ENCODE data around the gene SERPINA7.
"Not testable (repeated sequence)": the region's sequence is repeated elsewhere in the genome, so short reads cannot be mapped to it uniquely, and the experiment has no call there.

Gene SERPINA7, protein sequence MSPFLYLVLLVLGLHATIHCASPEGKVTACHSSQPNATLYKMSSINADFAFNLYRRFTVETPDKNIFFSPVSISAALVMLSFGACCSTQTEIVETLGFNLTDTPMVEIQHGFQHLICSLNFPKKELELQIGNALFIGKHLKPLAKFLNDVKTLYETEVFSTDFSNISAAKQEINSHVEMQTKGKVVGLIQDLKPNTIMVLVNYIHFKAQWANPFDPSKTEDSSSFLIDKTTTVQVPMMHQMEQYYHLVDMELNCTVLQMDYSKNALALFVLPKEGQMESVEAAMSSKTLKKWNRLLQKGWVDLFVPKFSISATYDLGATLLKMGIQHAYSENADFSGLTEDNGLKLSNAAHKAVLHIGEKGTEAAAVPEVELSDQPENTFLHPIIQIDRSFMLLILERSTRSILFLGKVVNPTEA

GRCh38 chrX:106038625-106039024, at the start of gene SERPINA7:
SERPINA7 (minus strand) TSS chrX:106038727; CDS start chrX:106037058, 1,669 bp downstream.
- no peak for DNase-seq (ENCODE audit: low read depth in 2 of 2)

DNA sequence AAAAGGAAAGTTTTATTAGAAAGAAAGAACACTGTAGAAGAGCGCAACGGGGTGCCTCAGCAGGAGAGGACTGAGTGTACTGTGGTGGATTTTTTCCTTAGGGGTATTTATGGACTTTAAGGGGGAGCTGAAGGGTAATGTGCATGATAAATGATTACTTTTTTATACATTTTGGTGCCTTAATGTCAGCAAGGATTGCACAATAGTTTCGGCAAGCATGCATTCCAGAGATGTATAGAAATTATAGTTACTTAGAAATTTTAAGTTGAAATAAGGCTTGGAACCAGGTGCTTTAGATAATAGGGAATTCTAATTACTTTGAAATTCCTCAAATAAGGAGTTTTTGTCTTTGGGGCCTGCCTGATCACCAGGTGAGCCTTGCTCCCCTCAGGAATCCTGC, 30.5 kb upstream of the SERPINA7 start:
- DNase-seq (ENCODE audit: low read depth in 2 of 2) = no peak

DNA sequence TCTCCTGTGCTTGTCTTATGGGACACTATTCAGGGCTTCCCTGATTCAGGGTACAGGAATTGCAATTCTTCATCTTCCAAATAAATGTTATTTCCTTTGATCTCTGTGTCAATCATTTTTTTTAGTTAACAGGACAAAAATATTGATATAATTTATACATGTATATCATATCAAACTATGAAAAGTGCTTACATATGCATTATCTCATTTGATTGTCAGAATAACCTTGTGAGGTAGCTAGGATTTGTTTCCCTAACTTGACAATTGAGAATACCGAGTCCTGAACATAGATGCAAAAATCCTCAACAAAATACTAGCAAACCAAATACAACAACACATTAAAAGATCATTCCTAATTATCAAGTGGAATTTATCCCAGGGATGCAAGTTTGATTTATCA, 11.5 kb upstream of the SERPINA7 start:
- no peak for DNase-seq (ENCODE audit: low read depth in 2 of 2)

DNA sequence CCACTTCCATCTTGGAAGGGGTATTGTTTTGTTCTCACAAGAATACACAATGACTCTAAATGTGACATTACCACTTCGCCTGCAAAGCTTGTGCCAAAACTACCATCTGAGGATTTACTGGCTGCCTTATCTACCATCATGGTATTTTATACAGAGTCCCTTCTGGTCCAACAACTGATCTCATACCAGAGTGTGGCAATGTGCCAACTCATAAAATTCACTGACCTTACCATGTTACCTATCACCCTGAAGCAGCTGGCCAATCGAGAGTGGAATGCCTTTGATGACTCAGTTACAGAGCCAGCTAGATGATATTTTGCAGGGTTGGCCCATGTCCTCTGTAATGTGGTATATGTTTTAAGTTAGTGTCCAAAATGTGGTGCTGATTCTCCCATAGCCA, 3.8 kb upstream of the SERPINA7 start:
- DNase-seq (ENCODE audit: low read depth in 2 of 2) = no peak

DNA sequence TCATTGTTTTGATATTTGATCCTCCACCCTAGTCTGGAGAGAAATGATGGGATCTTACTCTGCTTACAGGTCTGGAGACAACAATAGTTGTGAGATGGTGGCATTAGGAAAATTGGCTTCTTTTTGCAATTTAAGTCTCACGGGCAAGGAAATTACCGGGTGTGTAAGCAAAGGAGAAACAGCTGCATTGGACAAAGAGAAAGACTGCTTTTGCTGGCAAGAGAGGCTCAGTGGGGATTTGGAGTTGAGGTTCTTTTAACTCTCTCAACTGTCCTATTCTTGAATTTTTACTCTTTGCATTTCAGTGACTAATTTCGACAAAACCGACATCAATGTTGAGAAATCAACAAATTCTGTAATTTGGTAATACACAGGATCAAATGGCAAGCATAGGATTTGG, 2.3 kb upstream of the SERPINA7 start:
- no peak for DNase-seq (ENCODE audit: low read depth in 2 of 2)

GRCh38 chrX:106039920-106040319, 1.4 kb upstream of the SERPINA7 start:
- DNase-seq (ENCODE audit: low read depth in 2 of 2) = no peak

GRCh38 chrX:106037835-106038473, 573 bp downstream of the SERPINA7 start:
- no peak for DNase-seq (ENCODE audit: low read depth in 2 of 2)

- no peak for DNase-seq (ENCODE audit: low read depth in 2 of 2)
These were observed 1.8 kb downstream of the SERPINA7 start for GRCh38 chrX:106036716-106037115.

DNA sequence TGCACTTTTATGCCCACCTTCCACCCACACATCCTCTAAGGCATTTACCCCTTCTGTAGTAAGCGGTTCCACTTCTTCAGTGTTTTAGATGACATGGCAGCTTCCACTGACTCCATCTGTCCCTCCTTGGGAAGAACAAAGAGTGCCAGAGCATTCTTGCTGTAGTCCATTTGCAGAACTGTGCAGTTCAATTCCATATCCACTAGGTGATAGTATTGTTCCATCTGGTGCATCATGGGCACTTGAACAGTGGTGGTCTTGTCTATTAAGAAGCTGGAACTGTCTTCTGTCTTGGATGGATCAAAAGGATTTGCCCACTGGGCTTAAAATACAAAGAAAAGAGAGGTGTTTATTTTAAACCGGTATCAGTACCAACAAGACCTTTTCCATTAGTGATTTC, 3.5 kb downstream of the SERPINA7 start:
- DNase-seq (ENCODE audit: low read depth in 2 of 2) = no peak

DNA sequence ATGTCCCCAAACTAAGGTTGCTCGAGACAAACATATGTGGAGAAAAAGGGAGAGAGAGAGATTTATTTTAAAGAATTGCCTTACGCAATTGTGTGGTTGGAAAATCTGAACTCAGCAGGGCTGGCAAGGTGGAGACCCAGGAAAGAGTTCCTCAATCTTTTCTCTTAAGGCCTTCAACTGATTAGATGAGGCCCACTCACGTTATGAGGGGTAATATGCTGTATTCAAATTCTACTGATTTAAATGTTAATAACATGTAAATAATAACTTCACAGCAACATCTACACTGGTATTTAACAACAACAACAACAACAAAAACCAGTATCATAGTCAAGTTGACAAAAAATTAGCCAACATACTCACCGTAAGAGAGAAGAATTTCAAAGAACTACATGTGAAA, 14.6 kb downstream of the SERPINA7 start:
- DNase-seq (ENCODE audit: low read depth in 2 of 2) = no peak

GRCh38 chrX:106022238-106022637, 16.3 kb downstream of the SERPINA7 start:
- DNase-seq (ENCODE audit: low read depth in 2 of 2) = no peak

DNA sequence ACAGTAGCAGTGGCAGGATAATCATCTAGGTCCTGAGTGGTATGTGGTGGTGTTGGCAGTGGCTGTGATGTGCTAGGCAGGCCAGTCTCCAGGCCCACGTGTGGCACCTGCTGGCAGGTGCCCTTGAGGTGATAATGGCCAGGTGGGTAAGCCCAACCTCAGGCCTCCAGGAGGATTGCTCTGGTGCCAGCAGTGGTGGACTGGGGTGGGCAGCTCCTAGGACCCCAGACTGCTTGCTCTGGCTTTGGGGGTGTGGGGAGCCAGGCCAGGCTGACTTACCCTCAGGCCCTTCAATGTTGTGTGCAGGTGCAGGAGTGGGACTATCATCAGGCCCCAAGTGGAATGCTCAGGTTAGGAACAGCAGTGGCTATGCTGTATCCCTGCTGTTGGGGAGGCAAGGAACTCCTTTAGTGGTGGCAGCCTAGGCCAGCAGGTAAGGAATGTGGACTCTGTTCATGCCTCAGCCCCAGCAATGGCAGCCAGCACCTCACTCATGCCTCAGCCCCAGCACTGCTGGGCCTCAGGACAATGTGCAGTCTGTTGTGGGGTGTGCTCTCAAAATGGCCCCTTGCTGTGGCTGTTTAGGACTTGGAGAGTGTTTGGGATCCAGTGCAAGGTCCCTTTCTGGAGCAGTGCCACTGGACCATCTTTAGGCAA, 24.3 kb downstream of the SERPINA7 start:
- no peak for DNase-seq (ENCODE audit: low read depth in 2 of 2)

DNA sequence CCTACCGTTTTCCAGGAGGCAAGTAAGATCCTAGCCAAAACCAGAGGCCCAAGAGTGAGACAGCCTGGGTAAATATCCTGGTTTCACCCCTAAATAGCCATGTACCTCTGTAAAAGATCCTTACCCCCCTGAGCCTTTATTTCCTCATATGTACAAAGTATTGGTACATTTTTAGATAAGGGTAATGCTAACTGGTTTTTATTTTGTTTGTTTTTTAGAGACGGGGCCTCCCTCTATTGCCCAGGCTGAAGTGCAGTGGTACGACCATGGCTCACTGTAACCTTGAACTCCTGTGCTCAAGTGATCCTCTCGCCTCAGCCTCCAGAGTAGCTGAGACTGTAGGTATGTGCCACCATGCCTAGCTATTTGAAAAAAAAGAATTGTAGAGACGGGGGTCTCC, 29.4 kb downstream of the SERPINA7 start:
- DNase-seq (ENCODE audit: low read depth in 2 of 2) = no peak

DNA sequence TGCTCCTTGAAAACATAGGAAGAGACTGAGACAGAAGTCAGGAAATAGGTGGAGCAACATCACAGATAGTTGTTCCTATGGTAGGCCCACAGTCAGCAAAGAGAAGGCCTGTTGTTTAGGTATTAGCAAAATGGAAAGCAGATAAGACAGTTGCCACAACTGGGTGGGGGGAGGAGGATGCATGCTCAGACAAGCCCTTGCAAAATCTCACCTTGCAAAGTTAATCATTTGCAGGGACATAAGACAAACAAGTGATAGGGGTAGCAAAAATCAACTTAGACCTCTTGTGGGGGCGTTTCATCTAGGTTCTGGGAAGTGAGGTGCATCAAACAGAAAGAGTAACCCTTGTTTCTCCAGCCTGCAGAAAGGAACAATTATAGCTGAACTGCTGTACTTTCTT, 30.7 kb downstream of the SERPINA7 start:
- DNase-seq (ENCODE audit: low read depth in 2 of 2) = no peak

- DNase-seq (ENCODE audit: low read depth in 2 of 2) = no peak
These were observed 32.8 kb downstream of the SERPINA7 start for GRCh38 chrX:106005684-106006083.

DNA sequence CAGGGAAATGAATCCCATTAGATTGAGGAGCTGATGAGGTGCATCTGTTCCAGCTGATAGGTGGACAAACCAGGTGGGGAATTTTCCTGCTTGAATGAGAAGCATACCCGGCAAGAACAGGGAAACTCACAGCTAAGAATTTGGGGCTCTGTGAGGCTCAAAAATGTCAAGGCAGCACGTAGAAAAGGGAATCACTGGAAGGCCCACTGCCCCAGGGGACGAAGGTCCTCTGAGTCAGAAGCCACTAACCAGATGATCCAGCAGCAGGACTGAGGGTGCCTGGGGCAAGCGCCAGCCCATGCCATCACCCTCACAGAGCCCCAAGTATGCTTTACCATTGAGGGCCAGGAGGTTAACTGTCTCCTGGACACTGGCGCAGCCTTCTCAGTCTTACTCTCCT, 37.9 kb downstream of the SERPINA7 start:
- not testable (repeated sequence) for DNase-seq (ENCODE audit: low read depth in 2 of 2)

DNA sequence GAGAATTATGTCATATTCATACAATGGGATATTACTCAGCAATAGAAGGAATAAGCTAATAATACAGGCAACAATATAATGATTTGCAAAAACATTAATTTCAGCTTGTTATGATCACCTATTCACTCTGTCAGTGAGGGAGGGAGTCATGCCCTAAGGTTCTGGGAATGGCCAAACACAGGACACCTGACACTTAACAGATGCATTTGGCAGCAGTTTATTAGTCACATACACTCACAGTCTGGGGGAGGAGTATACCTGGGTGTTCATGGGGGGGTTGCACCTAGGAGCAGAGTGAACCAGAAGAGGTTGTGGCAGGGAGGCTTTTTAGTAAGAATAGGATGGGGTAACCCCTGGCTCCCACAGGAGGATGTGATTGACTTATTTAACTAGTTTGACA, 38.3 kb downstream of the SERPINA7 start:
- DNase-seq (ENCODE audit: low read depth in 2 of 2) = no peak

DNA sequence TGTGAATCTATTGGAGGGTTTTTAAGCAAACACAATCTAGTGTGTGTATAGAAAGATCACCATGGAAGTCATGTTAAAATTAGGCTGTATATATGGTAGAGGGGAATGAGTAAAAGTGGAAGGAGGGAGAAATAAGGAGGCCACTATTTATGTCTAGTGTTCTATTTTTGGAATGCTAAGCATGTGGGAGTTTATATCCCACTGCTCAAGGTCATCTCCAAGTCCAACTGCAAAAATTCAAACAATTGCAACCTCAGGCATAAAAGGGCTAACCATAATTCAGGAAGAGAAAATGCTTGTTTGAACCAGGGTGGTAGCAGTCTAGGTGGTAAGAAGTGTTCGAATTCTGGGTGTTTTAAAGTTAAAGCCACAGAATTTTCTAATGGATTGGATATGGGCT, 39.2 kb downstream of the SERPINA7 start:
- DNase-seq (ENCODE audit: low read depth in 2 of 2) = no peak

GRCh38 chrX:105988487-105988886, 50.0 kb downstream of the SERPINA7 start:
- not testable (repeated sequence) for DNase-seq (ENCODE audit: low read depth in 2 of 2)

All from stimulated activated CD4-positive, alpha-beta T cell treated with anti-CD3 and anti-CD28 coated beads, Interleukin-1b, Interleukin-23, amount 100 ng/mL, for 4 hours (primary cell).